H9 (cell line): ENCODE data around the gene MAPKAP1. TPM values are rescaled to one million over a fixed set of nuclear protein-coding genes. Genes with fewer than 3 reads are reported as not detected.

ENCODE experiments used
- DNase-seq: peaks from one replicate; pipeline ENCODE4 v3.0.0-alpha.2; 2017
- H2AFZ ChIP-seq: one replicate; pipeline ENCODE4 v1.6.1; 2013; ENCODE audit warnings: mild to moderate bottlenecking, low read length, control low read depth, moderate library complexity
- H2AK5ac ChIP-seq: 2 replicates; pipeline ENCODE4 v1.6.1; 2013; ENCODE audit warnings: low read length, control low read depth, mixed read lengths; ENCODE audit not compliant: insufficient read length
- H2BK120ac ChIP-seq: one replicate; pipeline ENCODE4 v1.6.1; 2013; ENCODE audit warnings: low read depth, mild to moderate bottlenecking, low read length, control low read depth, inconsistent platforms; ENCODE audit not compliant: poor library complexity, severe bottlenecking
- H2BK12ac ChIP-seq: 2 replicates; pipeline ENCODE4 v1.6.1; 2013; ENCODE audit warnings: low read length, control low read depth, mixed read lengths, low read depth; ENCODE audit not compliant: insufficient read length
- H2BK15ac ChIP-seq: 2 replicates; pipeline ENCODE4 v1.6.1; 2013; ENCODE audit warnings: low read depth, low read length, control low read depth
- H2BK20ac ChIP-seq: one replicate; pipeline ENCODE4 v1.6.1; 2013; ENCODE audit warnings: low read depth, mild to moderate bottlenecking, low read length, control low read depth, inconsistent platforms; ENCODE audit not compliant: poor library complexity, severe bottlenecking
- H2BK5ac ChIP-seq: 2 replicates; pipeline ENCODE4 v1.6.1; 2013; ENCODE audit warnings: low read length, control low read depth, mixed read lengths; ENCODE audit not compliant: insufficient read length
- H3K14ac ChIP-seq: 2 replicates; pipeline ENCODE4 v1.6.1; 2013; ENCODE audit warnings: low read length, control low read depth; ENCODE audit not compliant: insufficient read depth
- H3K18ac ChIP-seq: 2 replicates; pipeline ENCODE4 v1.6.1; 2013; ENCODE audit warnings: low read depth, mild to moderate bottlenecking, mixed read lengths, low read length, control low read depth; ENCODE audit not compliant: insufficient read length
- H3K23ac ChIP-seq: 2 replicates; pipeline ENCODE4 v1.6.1; 2013; ENCODE audit warnings: low read length, control low read depth, mixed read lengths, low read depth; ENCODE audit not compliant: insufficient read length
- H3K23me2 ChIP-seq: 2 replicates; pipeline ENCODE4 v1.6.1; 2013; ENCODE audit warnings: low read depth, mild to moderate bottlenecking, mixed read lengths, low read length, control low read depth; ENCODE audit not compliant: insufficient read length, poor library complexity, severe bottlenecking
- H3K27ac ChIP-seq: 2 replicates; pipeline ENCODE4 v1.5.1; 2013; ENCODE audit warnings: low read length, control low read depth, mixed read lengths, low read depth; ENCODE audit not compliant: insufficient read length
- H3K27me3 ChIP-seq: 2 replicates; pipeline ENCODE4 v1.6.1; 2013; ENCODE audit warnings: low read length, control low read depth, inconsistent platforms; ENCODE audit not compliant: insufficient read depth
- H3K4ac ChIP-seq: 2 replicates; pipeline ENCODE4 v1.6.1; 2013; ENCODE audit warnings: low read depth, mild to moderate bottlenecking, control low read depth, inconsistent platforms, low read length, moderate library complexity
- H3K4me1 ChIP-seq: 2 replicates; pipeline ENCODE4 v1.6.1; 2013; ENCODE audit warnings: low read length, control low read depth, inconsistent platforms; ENCODE audit not compliant: insufficient read depth
- H3K4me2 ChIP-seq: 2 replicates; pipeline ENCODE4 v1.6.1; 2013; ENCODE audit warnings: low read length, control low read depth, mixed read lengths; ENCODE audit not compliant: insufficient read length, insufficient read depth
- H3K56ac ChIP-seq: 2 replicates; pipeline ENCODE4 v1.6.1; 2013; ENCODE audit warnings: low read depth, mild to moderate bottlenecking, mixed read lengths, low read length, control low read depth; ENCODE audit not compliant: insufficient read length
- H3K79me1 ChIP-seq: 2 replicates; pipeline ENCODE4 v1.6.1; 2013; ENCODE audit warnings: low read depth, mild to moderate bottlenecking, moderate library complexity, low read length, control low read depth, inconsistent platforms; ENCODE audit not compliant: insufficient read depth, poor library complexity, severe bottlenecking
- H3K79me2 ChIP-seq: 2 replicates; pipeline ENCODE4 v1.6.1; 2013; ENCODE audit warnings: low read length, control low read depth, inconsistent platforms; ENCODE audit not compliant: insufficient read depth
- H3K9ac ChIP-seq: 2 replicates; pipeline ENCODE4 v1.6.1; 2013; ENCODE audit warnings: low read length, control low read depth, mixed read lengths; ENCODE audit not compliant: insufficient read length; ENCODE audit errors: extremely low read depth
- H3K9me3 ChIP-seq: one replicate; pipeline ENCODE4 v1.6.1; 2013; ENCODE audit warnings: low read depth, low read length, inconsistent platforms; ENCODE audit not compliant: control insufficient read depth
- H3T11ph ChIP-seq: one replicate; pipeline ENCODE4 v1.6.1; 2013; ENCODE audit warnings: mild to moderate bottlenecking, low read length, control low read depth, inconsistent platforms
- H4K20me1 ChIP-seq: one replicate; pipeline ENCODE4 v1.6.1; 2013; ENCODE audit not compliant: control insufficient read depth, insufficient read length, insufficient read depth
- H4K5ac ChIP-seq: 2 replicates; pipeline ENCODE4 v1.6.1; 2013; ENCODE audit warnings: low read depth, mild to moderate bottlenecking, mixed read lengths, low read length, control low read depth; ENCODE audit not compliant: insufficient read length
- H4K8ac ChIP-seq: replicated peaks from 2 replicates; pipeline ENCODE4 v1.6.1; 2013; ENCODE audit warnings: low read length, control low read depth, mixed read lengths, low read depth; ENCODE audit not compliant: insufficient read length
- H4K91ac ChIP-seq: 2 replicates; pipeline ENCODE4 v1.6.1; 2013; ENCODE audit warnings: low read depth, mild to moderate bottlenecking, moderate library complexity, mixed read lengths, low read length, control low read depth; ENCODE audit not compliant: insufficient read length
- H3K27ac Mint-ChIP-seq, 3 experiments: 2 replicates in 2 of 3; 3 replicates in 1 of 3; pipeline ENCODE4 v1.8.0; 2020 to 2021; ENCODE audit warnings: mixed read lengths in 3 of 3, mild to moderate bottlenecking in 1 of 3, moderate library complexity in 1 of 3
- H3K27me3 Mint-ChIP-seq: 2 replicates; pipeline ENCODE4 v1.8.0; 2021; ENCODE audit warnings: low read depth, mild to moderate bottlenecking, moderate library complexity, mixed read lengths
- H3K36me3 Mint-ChIP-seq, 3 experiments: 2 replicates in 2 of 3; 3 replicates in 1 of 3; pipeline ENCODE4 v1.8.0; 2020 to 2021; ENCODE audit warnings: low read depth in 3 of 3, mixed read lengths in 3 of 3; ENCODE audit not compliant: insufficient read depth in 1 of 3
- H3K4me1 Mint-ChIP-seq, 2 experiments: 2 replicates each; pipeline ENCODE4 v1.8.0; 2020; ENCODE audit warnings: mixed read lengths in 2 of 2
- H3K4me3 Mint-ChIP-seq, 2 experiments: 2 replicates in 1 of 2; 3 replicates in 1 of 2; pipeline ENCODE4 v1.8.0; 2020 to 2021; ENCODE audit warnings: mild to moderate bottlenecking in 2 of 2, mixed read lengths in 2 of 2, moderate library complexity in 1 of 2
- H3K9me3 Mint-ChIP-seq, 2 experiments: 2 replicates in 1 of 2; 3 replicates in 1 of 2; pipeline ENCODE4 v1.8.0; 2020; ENCODE audit warnings: mild to moderate bottlenecking in 2 of 2, mixed read lengths in 2 of 2, moderate library complexity in 1 of 2
- CTCF ChIP-seq: fragments of 200-600 bp; sonication (generic); conservative IDR thresholded peaks from 3 replicates; pipeline ENCODE4 v1.8.0; 2021; ENCODE audit warnings: antibody characterized with exemption, mild to moderate bottlenecking
- WGBS: extraction: QIAGEN DNeasy Blood & Tissue Kit; methylation state at CpG from one replicate; pipeline ENCODE4 v1.1.7; 2013; ENCODE audit warnings: missing lambda C conversion rate, low lambda C conversion rate, mixed read lengths; ENCODE audit not compliant: insufficient read length; ENCODE audit errors: extremely low coverage; 5-methylcytosine and 5-hydroxymethylcytosine counted together
- total RNA-seq: library from RNA; stranded (reverse); gene quantifications from 2 replicates; pipeline ENCODE4 v1.2.1, GENCODE V29; 2021

The MAPKAP1 gene
- total RNA-seq, 1 experiment from 2014 or later: 97.0 TPM

GRCh38 chr9:125525921-125526631, 180.9 kb downstream of the MAPKAP1 start:
- H3K79me2 ChIP-seq: no peaks in the 10 kb centered on the region
- no peaks in the 10 kb centered on the region for H3K27me3 ChIP-seq
- no peak overlapping the region for H3K4ac ChIP-seq
- no peak overlapping the region for H2AFZ ChIP-seq
- H2AK5ac ChIP-seq: no peak overlapping the region
- no peak overlapping the region for H3K4me2 ChIP-seq
- WGBS: no CpG with 5 or more reads among the region's 6 CpGs
- H3K79me1 ChIP-seq: no peaks in the 10 kb centered on the region
- no peak overlapping the region for H4K91ac ChIP-seq
- H3K23ac ChIP-seq: no peak overlapping the region
- no peak overlapping the region for H4K8ac ChIP-seq
- H3K9me3 ChIP-seq: no peaks in the 10 kb centered on the region
- no peak overlapping the region for H2BK20ac ChIP-seq
- no peaks in the 10 kb centered on the region for H3K23me2 ChIP-seq
- H2BK15ac ChIP-seq: no peak overlapping the region
- H3K36me3 Mint-ChIP-seq: no peaks in the 10 kb centered on the region
- H3T11ph ChIP-seq: no peak overlapping the region
- no peak overlapping the region for H2BK120ac ChIP-seq
- no peak overlapping the region for H3K18ac ChIP-seq
- H3K27ac ChIP-seq: no peak overlapping the region
- H4K5ac ChIP-seq: no peak overlapping the region
- no peaks in the 10 kb centered on the region for H3K27me3 Mint-ChIP-seq
- H3K27ac Mint-ChIP-seq: no peak overlapping the region
- peaks cover 52 to 57% of the 10 kb centered on the region in 2 experiments for H3K4me1 Mint-ChIP-seq
- no peak for DNase-seq
- no peak overlapping the region for H3K14ac ChIP-seq
- H3K9me3 Mint-ChIP-seq: no peaks in the 10 kb centered on the region
- H3K4me3 Mint-ChIP-seq: no peak overlapping the region
- no peak overlapping the region for H3K56ac ChIP-seq
- H2BK5ac ChIP-seq: no peak overlapping the region
- no peak overlapping the region for H2BK12ac ChIP-seq
- H3K9ac ChIP-seq: no peak overlapping the region
- no peaks in the 10 kb centered on the region for H4K20me1 ChIP-seq
- no peak for TF ChIP-seq CTCF
- H3K4me1 ChIP-seq: peaks cover 5% of the 10 kb centered on the region
